T1000 (cell line): Measurements from ENCODE around the gene CCDC61.

Experiments used
- DNase-seq: peaks from one replicate; lab custom pipeline; 2025; ENCODE audit warnings: mixed read lengths; lab: John Stamatoyannopoulos, UW

CCDC61 gene

GRCh38 chr19:45994998-45995714 lies at the start of gene CCDC61:
Gene CCDC61, plus strand, starts transcription at chr19:45995467. Its CDS starts 7,552 bp downstream, at chr19:46003019.
- DNase-seq = peak; percentile 97

- DNase-seq = no peak
Observed at GRCh38 chr19:45947926-45948325, 47.3 kb upstream of the CCDC61 start.

- DNase-seq = no peak
Observed at GRCh38 chr19:45952341-45952685, 43.0 kb upstream of the CCDC61 start.

- no peak for DNase-seq
Observed at GRCh38 chr19:45952686-45953505, 42.4 kb upstream of the CCDC61 start.

GRCh38 chr19:45953676-45954075 lies 41.6 kb upstream of the CCDC61 start:
- DNase-seq = no peak

- DNase-seq = no peak
Observed at GRCh38 chr19:45954156-45954555, 41.1 kb upstream of the CCDC61 start.

- no peak for DNase-seq
Observed at GRCh38 chr19:45955905-45956608, 39.2 kb upstream of the CCDC61 start.

- DNase-seq = no peak
Observed at GRCh38 chr19:45958320-45958719, 36.9 kb upstream of the CCDC61 start.

- no peak for DNase-seq
Observed at GRCh38 chr19:45958769-45959516, 36.3 kb upstream of the CCDC61 start.

GRCh38 chr19:45959517-45960025 lies 35.7 kb upstream of the CCDC61 start:
- no peak for DNase-seq

GRCh38 chr19:45960595-45961235 lies 34.6 kb upstream of the CCDC61 start:
- DNase-seq = no peak

- DNase-seq = no peak
Observed at GRCh38 chr19:45962021-45962420, 33.2 kb upstream of the CCDC61 start.

- DNase-seq = no peak
Observed at GRCh38 chr19:45967246-45967645, 28.0 kb upstream of the CCDC61 start.

GRCh38 chr19:45968626-45969025 lies 26.6 kb upstream of the CCDC61 start:
- no peak for DNase-seq

- DNase-seq = no peak
Observed at GRCh38 chr19:45969676-45970075, 25.6 kb upstream of the CCDC61 start.

GRCh38 chr19:45971260-45971902 lies 23.9 kb upstream of the CCDC61 start:
- no peak for DNase-seq

- DNase-seq = no peak
Observed at GRCh38 chr19:45972081-45972946, 23.0 kb upstream of the CCDC61 start.

GRCh38 chr19:45972947-45973540 lies 22.2 kb upstream of the CCDC61 start:
- DNase-seq = no peak

- DNase-seq = no peak
Observed at GRCh38 chr19:45973553-45974338, 21.5 kb upstream of the CCDC61 start, which contains the start of gene NOVA2. Gene NOVA2, minus strand, starts transcription at chr19:45973865. Its CDS starts 514 bp downstream, at chr19:45973351.
